RWPE2 (cell line): ENCODE data around the gene STX16.

Source experiments
- ATAC-seq: fragments of 200-7000 bp; cut with Tn5 transposase; 3 replicates; pipeline ENCODE4 v1.9.1; 2021; ENCODE audit warnings: low read depth
- DNase-seq: peaks from one replicate; pipeline ENCODE4 v3.0.0-alpha.2; 2020; ENCODE audit warnings: low spot score
- H3K27ac ChIP-seq: fragments of 450-650 bp; 2 replicates; pipeline ENCODE4 v1.5.1; 2017; ENCODE audit warnings: mild to moderate bottlenecking; ENCODE audit not compliant: poor library complexity, severe bottlenecking
- H3K27me3 ChIP-seq: fragments of 250-450 bp; sonication (Bioruptor Pico); 2 replicates; pipeline ENCODE4 v1.5.1; 2021; ENCODE audit warnings: mild to moderate bottlenecking, moderate library complexity; ENCODE audit not compliant: insufficient read depth, poor library complexity, severe bottlenecking
- H3K36me3 ChIP-seq: fragments of 250-450 bp; sonication (Bioruptor Pico); 2 replicates; pipeline ENCODE4 v1.5.1; 2020; ENCODE audit warnings: low read depth, mild to moderate bottlenecking, moderate library complexity
- H3K4me1 ChIP-seq: fragments of 250-450 bp; sonication (Bioruptor Pico); 2 replicates; pipeline ENCODE4 v1.5.1; 2021; ENCODE audit warnings: mild to moderate bottlenecking, moderate library complexity; ENCODE audit not compliant: insufficient read depth, poor library complexity, severe bottlenecking
- H3K4me3 ChIP-seq: fragments of 250-450 bp; sonication (Bioruptor Pico); 2 replicates; pipeline ENCODE4 v1.5.1; 2021; ENCODE audit warnings: mild to moderate bottlenecking, moderate library complexity; ENCODE audit not compliant: severe bottlenecking
- H3K9me3 ChIP-seq: fragments of 250-450 bp; sonication (Bioruptor Pico); 2 replicates; pipeline ENCODE4 v1.5.1; 2021; ENCODE audit warnings: mild to moderate bottlenecking, moderate library complexity; ENCODE audit not compliant: severe bottlenecking
- TF ChIP-seq, protein P1 (sequence below): fragments of 450-650 bp; IDR thresholded peaks from one replicate; pipeline ENCODE4 v1.5.1; 2017; ENCODE audit warnings: mild to moderate bottlenecking, moderate library complexity; ENCODE audit not compliant: poor library complexity, severe bottlenecking

The STX16 gene

GRCh38 chr20:58625585-58625984 is 25.5 kb upstream of the STX16 start:
- no peak overlapping the region for H3K4me3 ChIP-seq
- TF ChIP-seq, protein P1, sequence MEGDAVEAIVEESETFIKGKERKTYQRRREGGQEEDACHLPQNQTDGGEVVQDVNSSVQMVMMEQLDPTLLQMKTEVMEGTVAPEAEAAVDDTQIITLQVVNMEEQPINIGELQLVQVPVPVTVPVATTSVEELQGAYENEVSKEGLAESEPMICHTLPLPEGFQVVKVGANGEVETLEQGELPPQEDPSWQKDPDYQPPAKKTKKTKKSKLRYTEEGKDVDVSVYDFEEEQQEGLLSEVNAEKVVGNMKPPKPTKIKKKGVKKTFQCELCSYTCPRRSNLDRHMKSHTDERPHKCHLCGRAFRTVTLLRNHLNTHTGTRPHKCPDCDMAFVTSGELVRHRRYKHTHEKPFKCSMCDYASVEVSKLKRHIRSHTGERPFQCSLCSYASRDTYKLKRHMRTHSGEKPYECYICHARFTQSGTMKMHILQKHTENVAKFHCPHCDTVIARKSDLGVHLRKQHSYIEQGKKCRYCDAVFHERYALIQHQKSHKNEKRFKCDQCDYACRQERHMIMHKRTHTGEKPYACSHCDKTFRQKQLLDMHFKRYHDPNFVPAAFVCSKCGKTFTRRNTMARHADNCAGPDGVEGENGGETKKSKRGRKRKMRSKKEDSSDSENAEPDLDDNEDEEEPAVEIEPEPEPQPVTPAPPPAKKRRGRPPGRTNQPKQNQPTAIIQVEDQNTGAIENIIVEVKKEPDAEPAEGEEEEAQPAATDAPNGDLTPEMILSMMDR: no peak
- H3K27me3 ChIP-seq: no peaks in the 10 kb centered on the region
- ATAC-seq: no peak
- peak overlapping the region; percentile 81 for H3K27ac ChIP-seq
- no peaks in the 10 kb centered on the region for H3K36me3 ChIP-seq
- peaks cover 34% of the 10 kb centered on the region for H3K4me1 ChIP-seq
- DNase-seq: peak; percentile 76
- H3K9me3 ChIP-seq: peaks cover 6% of the 10 kb centered on the region

GRCh38 chr20:58626051-58626450 is 25.0 kb upstream of the STX16 start:
- DNase-seq (no peak), ATAC-seq (no peak)
- peaks cover 37% of the 10 kb centered on the region for H3K4me1 ChIP-seq
- peak overlapping the region; percentile 81 for H3K27ac ChIP-seq
- H3K4me3 ChIP-seq: no peak overlapping the region
- no peaks in the 10 kb centered on the region for H3K36me3 ChIP-seq
- H3K9me3 ChIP-seq: peaks cover 6% of the 10 kb centered on the region
- TF ChIP-seq, protein P1: no peak
- no peaks in the 10 kb centered on the region for H3K27me3 ChIP-seq

- Histone ChIP-seq H3K36me3 (no peaks in the 10 kb centered on the region), H3K9me3 (peaks cover 5% of the 10 kb centered on the region), H3K4me3 (no peak overlapping the region), H3K4me1 (peaks cover 37% of the 10 kb centered on the region), H3K27ac (peak overlapping the region; percentile 81), H3K27me3 (no peaks in the 10 kb centered on the region)
- no peak for ATAC-seq
- TF ChIP-seq, protein P1: no peak
- peak; percentile 77 for DNase-seq
Measured at GRCh38 chr20:58627212-58628072, 23.6 kb upstream of the STX16 start.

DNA sequence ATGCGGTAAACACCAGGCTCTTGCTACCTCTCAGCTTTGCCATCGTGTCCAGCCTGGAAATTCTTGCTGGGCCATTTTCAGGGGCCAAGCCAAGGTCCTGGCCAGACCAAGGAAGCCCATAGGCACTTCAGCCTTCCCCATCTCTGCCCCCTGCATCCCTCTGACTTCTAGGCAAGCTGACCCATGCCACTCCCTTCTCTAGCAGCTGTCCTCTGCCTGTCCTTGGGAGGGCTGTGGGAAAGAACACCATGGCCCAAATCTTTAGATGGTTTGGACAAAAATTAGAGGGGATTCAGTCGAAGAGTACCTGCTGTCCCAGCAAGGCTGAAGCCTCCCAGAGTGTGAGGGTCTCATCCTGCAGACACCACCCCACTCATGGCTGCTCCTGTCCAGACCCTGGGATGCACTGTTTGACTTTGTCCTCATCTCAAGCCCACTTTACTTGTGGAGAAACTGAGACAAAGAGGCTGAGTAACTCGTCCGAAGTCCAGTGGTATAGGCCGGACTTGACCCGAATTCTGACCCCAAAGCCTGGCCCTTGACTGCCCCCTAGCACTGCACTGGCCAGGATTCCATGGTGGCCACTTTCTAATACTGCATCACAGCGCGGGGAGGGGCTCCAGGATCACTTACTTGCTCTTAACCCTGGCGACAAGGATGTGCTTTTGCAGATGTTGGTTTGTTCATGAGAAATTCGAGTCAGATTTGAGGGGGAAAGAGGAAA is 22.4 kb upstream of the STX16 start:
- Histone ChIP-seq H3K9me3 (no peaks in the 10 kb centered on the region), H3K4me3 (no peak overlapping the region), H3K27ac (peak overlapping the region; percentile 71), H3K36me3 (no peaks in the 10 kb centered on the region), H3K27me3 (no peaks in the 10 kb centered on the region), H3K4me1 (peaks cover 34% of the 10 kb centered on the region)
- TF ChIP-seq, protein P1: no peak
- no peak for ATAC-seq
- DNase-seq: no peak

DNA sequence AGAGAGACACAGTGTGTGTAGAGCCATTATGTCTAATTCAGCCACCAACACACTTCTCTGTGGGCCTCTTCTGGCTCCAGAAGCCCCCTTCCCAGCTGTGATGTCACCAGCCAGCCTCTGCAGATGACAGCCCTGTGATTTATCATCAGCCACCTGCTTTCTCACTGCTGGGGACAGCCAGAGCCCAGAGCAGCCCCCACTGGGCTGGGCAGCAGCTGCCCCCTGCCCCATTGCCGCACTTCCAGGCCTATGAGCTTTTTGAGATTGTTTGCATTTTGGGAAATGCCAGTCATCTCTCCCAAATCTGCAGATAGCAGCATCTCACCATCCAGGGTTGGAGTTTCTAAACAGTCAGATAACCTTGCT is 21.9 kb upstream of the STX16 start:
- H3K27ac ChIP-seq: peak overlapping the region; percentile 71
- H3K4me1 ChIP-seq: peaks cover 30% of the 10 kb centered on the region
- DNase-seq (no peak), ATAC-seq (no peak)
- no peaks in the 10 kb centered on the region for H3K9me3 ChIP-seq
- TF ChIP-seq, protein P1: no peak
- no peaks in the 10 kb centered on the region for H3K27me3 ChIP-seq
- H3K36me3 ChIP-seq: no peaks in the 10 kb centered on the region
- no peak overlapping the region for H3K4me3 ChIP-seq
